Fibroblast of the aortic adventitia (primary cell): ENCODE data around the gene PRR23A. TPM values are rescaled to one million over a fixed set of nuclear protein-coding genes. Genes with fewer than 3 reads are reported as not detected.
"Not testable (repeated sequence)": the region's sequence is repeated elsewhere in the genome, so short reads cannot be mapped to it uniquely, and the experiment has no call there.

Experiments used
- DNase-seq: peaks from one replicate; pipeline ENCODE4 v3.0.0-alpha.2; 2010; ENCODE audit warnings: low read depth
- H3K4me3 ChIP-seq: 2 replicates; pipeline ENCODE4 v1.5.1; 2011; ENCODE audit warnings: low read depth, mild to moderate bottlenecking, control low read depth, low read length, moderate library complexity
- CTCF ChIP-seq: IDR thresholded peaks from 2 replicates; pipeline ENCODE4 v1.5.1; 2011; ENCODE audit warnings: mild to moderate bottlenecking, low read length, control low read depth, inconsistent platforms; ENCODE audit not compliant: insufficient read depth
- total RNA-seq: library from RNA; depleted of rRNA; stranded (reverse); fragments of >200 nt; gene quantifications from 2 replicates; pipeline ENCODE4 v1.2.3, GENCODE V29; 2012; ENCODE audit warnings: low replicate concordance

PRR23A gene
- total RNA-seq, 1 donor = not detected

- TF ChIP-seq CTCF = no peak
- no peak for DNase-seq
- no peak overlapping the region for H3K4me3 ChIP-seq
Measured at GRCh38 chr3:139032326-139033002, 26.4 kb upstream of the PRR23A start.

GRCh38 chr3:139030576-139030975 lies 24.5 kb upstream of the PRR23A start:
- H3K4me3 ChIP-seq, DNase-seq: not testable (repeated sequence)

- no peak for TF ChIP-seq CTCF
- no peak overlapping the region for H3K4me3 ChIP-seq
- DNase-seq = no peak
Measured at GRCh38 chr3:139024968-139025367, 18.9 kb upstream of the PRR23A start.

- peak; percentile 4 for TF ChIP-seq CTCF
- no peak within 1 kb of the TSS for H3K4me3 ChIP-seq
- no peak for DNase-seq
Measured at GRCh38 chr3:139020868-139021234, 14.8 kb upstream of the PRR23A start, which contains the start of gene PRR23B. Gene PRR23B (minus strand): TSS chr3:139020926. CDS start chr3:139020661, 265 bp downstream.

- H3K4me3 ChIP-seq = no peak overlapping the region
- DNase-seq = no peak
- no peak for TF ChIP-seq CTCF
Measured at GRCh38 chr3:139020036-139020867, 14.2 kb upstream of the PRR23A start.

- DNase-seq = no peak
- H3K4me3 ChIP-seq = no peak overlapping the region
- TF ChIP-seq CTCF = no peak
Measured at GRCh38 chr3:139016430-139017048, 10.5 kb upstream of the PRR23A start.
